Cortex of kidney (tissue), 1 donor: ENCODE measurements around the gene UBE2QL1.
"Not testable (repeated sequence)": the region's sequence is repeated elsewhere in the genome, so short reads cannot be mapped to it uniquely, and the experiment has no call there.

Experiments used
- DNase-seq: peaks from one replicate; lab custom pipeline; 2025; lab: John Stamatoyannopoulos, UW

Gene UBE2QL1

GRCh38 chr5:6497262-6497661, 48.6 kb downstream of the UBE2QL1 start:
- DNase-seq: no peak

- no peak for DNase-seq
These were observed 50.3 kb downstream of the UBE2QL1 start for GRCh38 chr5:6498968-6499367.

GRCh38 chr5:6501701-6502100, 53.0 kb downstream of the UBE2QL1 start:
- DNase-seq: no peak

GRCh38 chr5:6502421-6502820, 53.8 kb downstream of the UBE2QL1 start:
- DNase-seq: no peak

GRCh38 chr5:6503342-6503741, 54.7 kb downstream of the UBE2QL1 start:
- DNase-seq: no peak

- DNase-seq: no peak
These were observed 56.2 kb downstream of the UBE2QL1 start for GRCh38 chr5:6504677-6505415.

- DNase-seq: no peak
These were observed 56.7 kb downstream of the UBE2QL1 start for GRCh38 chr5:6505416-6505755.

- no peak for DNase-seq
These were observed 57.3 kb downstream of the UBE2QL1 start for GRCh38 chr5:6505783-6506557.

- DNase-seq: no peak
These were observed 58.0 kb downstream of the UBE2QL1 start for GRCh38 chr5:6506611-6507010.

- DNase-seq: no peak
These were observed 60.3 kb downstream of the UBE2QL1 start for GRCh38 chr5:6508931-6509330.

GRCh38 chr5:6510132-6510531, 61.5 kb downstream of the UBE2QL1 start:
- DNase-seq: no peak

- no peak for DNase-seq
These were observed 62.3 kb downstream of the UBE2QL1 start for GRCh38 chr5:6510973-6511372.

- not testable (repeated sequence) for DNase-seq
These were observed 67.2 kb downstream of the UBE2QL1 start for GRCh38 chr5:6515812-6516211.

- no peak for DNase-seq
These were observed 68.2 kb downstream of the UBE2QL1 start for GRCh38 chr5:6516823-6517222.

GRCh38 chr5:6517510-6517909, 68.9 kb downstream of the UBE2QL1 start:
- DNase-seq: no peak

- DNase-seq: no peak
These were observed 69.8 kb downstream of the UBE2QL1 start for GRCh38 chr5:6518298-6519057.

- DNase-seq: no peak
These were observed 71.5 kb downstream of the UBE2QL1 start for GRCh38 chr5:6520201-6520600.

- no peak for DNase-seq
These were observed 73.7 kb downstream of the UBE2QL1 start for GRCh38 chr5:6522331-6522730.

GRCh38 chr5:6522923-6523322, 74.3 kb downstream of the UBE2QL1 start:
- no peak for DNase-seq

- DNase-seq: no peak
These were observed 76.8 kb downstream of the UBE2QL1 start for GRCh38 chr5:6525422-6525821.

GRCh38 chr5:6525910-6526309, 77.3 kb downstream of the UBE2QL1 start:
- DNase-seq: no peak

- no peak for DNase-seq
These were observed 79.2 kb downstream of the UBE2QL1 start for GRCh38 chr5:6527749-6528455.
